ENCODE results near the gene RBFOX2. TPM values are rescaled to one million over a fixed set of nuclear protein-coding genes. Genes with fewer than 3 reads are reported as not detected.

The RBFOX2 gene
- total and polyA plus RNA-seq, 2 donors (not counting 3 experiments of a cell fraction or from before 2014, with no cell fraction given) = 125 to 142 TPM

DNA sequence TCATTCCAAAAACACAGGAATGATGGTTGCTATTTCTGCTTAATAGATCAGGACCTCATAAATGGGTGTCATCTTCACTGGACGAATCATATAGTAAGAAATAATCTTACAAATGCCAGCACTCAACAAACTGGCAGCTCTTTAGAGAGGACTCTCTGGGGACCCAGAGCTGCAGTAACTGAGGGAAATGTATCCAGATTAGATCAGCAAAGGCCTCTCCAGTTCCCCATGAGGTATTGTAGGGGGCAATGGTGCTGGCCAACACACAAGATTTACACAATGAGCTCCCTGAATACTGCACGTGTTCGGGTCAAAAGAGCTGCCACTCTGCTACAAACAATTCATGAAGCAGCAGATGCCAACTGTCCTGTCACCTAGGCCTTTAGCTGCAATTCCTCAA, 110.2 kb downstream of the RBFOX2 start:
- H3K9ac ChIP-seq (replicated peaks; ENCODE audit: extremely low read depth, insufficient read depth, low read length) = no peak overlapping the region
- no peak overlapping the region for H3K4me3 ChIP-seq (replicated peaks in 1 of 3; ENCODE audit: insufficient read depth in 1 of 3, low read depth in 1 of 3, low read length in 3 of 3)
- H3K9me3 ChIP-seq (replicated peaks; ENCODE audit: control insufficient read depth, insufficient read depth, low read length) = no peaks in the 10 kb centered on the region
- dilution Hi-C loops (cut with MboI; ENCODE audit: extremely low pct_ligation_motif_present, low sequenced_read_pairs) = no loop called here
- BruUV-seq (replicated peaks) = no TSS peak
- H3K79me2 ChIP-seq (ENCODE audit: control insufficient read depth, insufficient read depth, low read length) = peaks cover 54% of the 10 kb centered on the region
- H4K20me1 ChIP-seq (replicated peaks; ENCODE audit: control insufficient read depth, extremely low read depth, insufficient read depth, low read length) = peaks cover 3% of the 10 kb centered on the region
- ChIA-PET POLR2A (no interaction called here), CTCF (interaction anchor here (1.0 kb wide), 1 partner anchor 291 kb away, joined by 4 read pairs; no protein-coding TSS in a partner anchor)
- no peaks in the 10 kb centered on the region for H3K9me1 ChIP-seq (replicated peaks; ENCODE audit: control insufficient read depth, extremely low read depth, insufficient read depth, low read length)
- H3K4me2 ChIP-seq (ENCODE audit: insufficient read depth, low read length) = no peak overlapping the region
- intact Hi-C loops (cut with micrococcal nuclease) = loop anchor here (10.0 kb wide), 1 partner anchor 564 kb away; no protein-coding TSS in a partner anchor
- TF ChIP-seq JUN (IDR thresholded peaks at IDR 0.05; ENCODE audit: borderline replicate concordance, insufficient read depth, insufficient read length, low read depth) (no peak), POLR2A (IDR thresholded peaks at IDR 0.05; ENCODE audit: low read depth, low read length) (no peak)
- TF ChIP-seq, protein P1, sequence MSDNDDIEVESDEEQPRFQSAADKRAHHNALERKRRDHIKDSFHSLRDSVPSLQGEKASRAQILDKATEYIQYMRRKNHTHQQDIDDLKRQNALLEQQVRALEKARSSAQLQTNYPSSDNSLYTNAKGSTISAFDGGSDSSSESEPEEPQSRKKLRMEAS (IDR thresholded peaks at IDR 0.05; ENCODE audit: insufficient read depth, insufficient read length) = no peak
- FAIRE-seq = no peak
- no peaks in the 10 kb centered on the region for H3K27me3 ChIP-seq (ENCODE audit: control insufficient read depth in 2 of 2, insufficient read depth in 2 of 2, low read length in 2 of 2)
- H2AFZ ChIP-seq (ENCODE audit: low read depth, low read length) = no peak overlapping the region
- no peaks in the 10 kb centered on the region for H3K36me3 ChIP-seq (ENCODE audit: control insufficient read depth in 2 of 2, extremely low read depth in 1 of 2, insufficient read depth in 2 of 2, low read length in 2 of 2)
- H3K4me1 ChIP-seq (ENCODE audit: control insufficient read depth, extremely low read depth, insufficient read depth, low read length) = peaks cover 31% of the 10 kb centered on the region
- no peak overlapping the region for H3K27ac ChIP-seq (ENCODE audit: insufficient read depth, low read depth, low read length)
- no peak for DNase-seq (ENCODE audit: low read depth, low spot score)

DNA sequence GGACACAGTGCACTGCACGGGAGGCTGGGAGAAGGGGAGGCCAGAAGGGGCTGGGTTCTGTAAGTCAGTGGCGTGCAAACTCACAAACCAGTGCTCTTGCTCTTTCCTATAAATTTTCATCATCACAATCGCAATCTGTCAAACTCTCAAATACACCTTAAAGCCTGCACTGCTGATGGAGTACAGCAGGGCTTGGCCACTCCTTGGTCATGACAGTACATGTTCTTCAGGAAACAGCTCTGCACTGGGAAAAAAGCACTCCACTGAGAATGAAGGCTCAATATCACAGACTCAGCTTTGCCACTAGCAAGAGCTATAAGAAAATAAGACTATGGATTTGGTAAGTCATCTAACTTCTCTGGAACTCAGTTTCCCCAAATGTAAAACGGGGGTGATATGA, 111.0 kb downstream of the RBFOX2 start:
- no TSS peak for BruUV-seq (replicated peaks)
- Histone ChIP-seq H3K27ac (ENCODE audit: insufficient read depth, low read depth, low read length) (no peak overlapping the region), H3K27me3 (ENCODE audit: control insufficient read depth in 2 of 2, insufficient read depth in 2 of 2, low read length in 2 of 2) (no peaks in the 10 kb centered on the region), H2AFZ (ENCODE audit: low read depth, low read length) (no peak overlapping the region), H3K9ac (replicated peaks; ENCODE audit: extremely low read depth, insufficient read depth, low read length) (no peak overlapping the region), H3K4me1 (ENCODE audit: control insufficient read depth, extremely low read depth, insufficient read depth, low read length) (peaks cover 31% of the 10 kb centered on the region), H3K79me2 (ENCODE audit: control insufficient read depth, insufficient read depth, low read length) (peaks cover 57% of the 10 kb centered on the region), H3K4me3 (replicated peaks in 1 of 3; ENCODE audit: insufficient read depth in 1 of 3, low read depth in 1 of 3, low read length in 3 of 3) (no peak overlapping the region), H3K36me3 (ENCODE audit: control insufficient read depth in 2 of 2, extremely low read depth in 1 of 2, insufficient read depth in 2 of 2, low read length in 2 of 2) (no peaks in the 10 kb centered on the region), H3K4me2 (ENCODE audit: insufficient read depth, low read length) (no peak overlapping the region), H4K20me1 (replicated peaks; ENCODE audit: control insufficient read depth, extremely low read depth, insufficient read depth, low read length) (peaks cover 3% of the 10 kb centered on the region), H3K9me1 (replicated peaks; ENCODE audit: control insufficient read depth, extremely low read depth, insufficient read depth, low read length) (no peaks in the 10 kb centered on the region), H3K9me3 (replicated peaks; ENCODE audit: control insufficient read depth, insufficient read depth, low read length) (no peaks in the 10 kb centered on the region)
- TF ChIP-seq FOS (IDR thresholded peaks at IDR 0.05; ENCODE audit: borderline replicate concordance, insufficient read depth, low read length) = no peak
- no peak for TF ChIP-seq EZH2 (IDR thresholded peaks at IDR 0.05; ENCODE audit: borderline replicate concordance, low read depth, low read length, severe bottlenecking)
- no peak for TF ChIP-seq MYC (IDR thresholded peaks at IDR 0.05; ENCODE audit: low read depth, low read length)
- TF ChIP-seq, protein P2, sequence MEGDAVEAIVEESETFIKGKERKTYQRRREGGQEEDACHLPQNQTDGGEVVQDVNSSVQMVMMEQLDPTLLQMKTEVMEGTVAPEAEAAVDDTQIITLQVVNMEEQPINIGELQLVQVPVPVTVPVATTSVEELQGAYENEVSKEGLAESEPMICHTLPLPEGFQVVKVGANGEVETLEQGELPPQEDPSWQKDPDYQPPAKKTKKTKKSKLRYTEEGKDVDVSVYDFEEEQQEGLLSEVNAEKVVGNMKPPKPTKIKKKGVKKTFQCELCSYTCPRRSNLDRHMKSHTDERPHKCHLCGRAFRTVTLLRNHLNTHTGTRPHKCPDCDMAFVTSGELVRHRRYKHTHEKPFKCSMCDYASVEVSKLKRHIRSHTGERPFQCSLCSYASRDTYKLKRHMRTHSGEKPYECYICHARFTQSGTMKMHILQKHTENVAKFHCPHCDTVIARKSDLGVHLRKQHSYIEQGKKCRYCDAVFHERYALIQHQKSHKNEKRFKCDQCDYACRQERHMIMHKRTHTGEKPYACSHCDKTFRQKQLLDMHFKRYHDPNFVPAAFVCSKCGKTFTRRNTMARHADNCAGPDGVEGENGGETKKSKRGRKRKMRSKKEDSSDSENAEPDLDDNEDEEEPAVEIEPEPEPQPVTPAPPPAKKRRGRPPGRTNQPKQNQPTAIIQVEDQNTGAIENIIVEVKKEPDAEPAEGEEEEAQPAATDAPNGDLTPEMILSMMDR (IDR thresholded peaks at IDR 0.05; ENCODE audit: extremely low read depth in 1 of 2, insufficient read depth in 1 of 2, low read depth in 1 of 2, low read length in 2 of 2) = no peak
- TF ChIP-seq, protein P1 (IDR thresholded peaks at IDR 0.05; ENCODE audit: insufficient read depth, insufficient read length) = no peak
- no peak for TF ChIP-seq JUN (IDR thresholded peaks at IDR 0.05; ENCODE audit: borderline replicate concordance, insufficient read depth, insufficient read length, low read depth)
- no peak for TF ChIP-seq POLR2AphosphoS5 (IDR thresholded peaks at IDR 0.05; ENCODE audit: insufficient read depth, low read depth, low read length)
- no peak for TF ChIP-seq GATA2 (IDR thresholded peaks at IDR 0.05; ENCODE audit: insufficient read depth, insufficient read length, low read depth, low read length)
- TF ChIP-seq POLR2A (IDR thresholded peaks at IDR 0.05; ENCODE audit: low read depth, low read length) = no peak
- ChIA-PET POLR2A (no interaction called here), CTCF (interaction anchor here (1.0 to 1.3 kb wide), 2 partner anchors 148 to 156 kb away, joined by 4 to 5 read pairs; no protein-coding TSS in a partner anchor)
- FAIRE-seq (no peak), DNase-seq (ENCODE audit: low read depth, low spot score) (no peak)
- intact Hi-C loops (cut with micrococcal nuclease) = loop anchor here (10.0 kb wide), 1 partner anchor 563 kb away; no protein-coding TSS in a partner anchor
- dilution Hi-C loops (cut with MboI; ENCODE audit: extremely low pct_ligation_motif_present, low sequenced_read_pairs) = no loop called here
